B cell (primary cell): ENCODE measurements around the gene LCN10. TPM values are rescaled to one million over a fixed set of nuclear protein-coding genes. Genes with fewer than 3 reads are reported as not detected.

Experiments
- ATAC-seq: fragments of 200-7000 bp; cut with Tn5 transposase; one replicate; pipeline ENCODE4 v1.10.0; 2021; ENCODE audit warnings: low read depth, mild to moderate bottlenecking, moderate number of reproducible peaks, moderate library complexity
- CTCF ChIA-PET: fragments of 350-600 bp; sonication (Branson Sonifier 250); formaldehyde crosslinking; loops from one replicate; lab custom pipeline; 2021; ENCODE audit warnings: antibody characterized with exemption, inconsistent platforms; lab: Charles Lee
- POLR2A ChIA-PET: fragments of 350-600 bp; sonication (Branson Sonifier 250); formaldehyde crosslinking; loops from one replicate; lab custom pipeline; 2021; ENCODE audit warnings: antibody characterized with exemption; lab: Charles Lee
- DNase-seq: peaks from one replicate; pipeline ENCODE4 v3.0.0; 2013
- H2AFZ ChIP-seq: 2 replicates; pipeline ENCODE4 v1.6.1; 2012; ENCODE audit warnings: mild to moderate bottlenecking, low read depth, low read length; ENCODE audit not compliant: insufficient read depth, poor library complexity, severe bottlenecking
- H3K27ac ChIP-seq, 2 donors: 1 replicate in 1 of 2; 2 replicates in 1 of 2; pipeline ENCODE4 v1.5.1; 2012 to 2013; ENCODE audit warnings: low read length in 2 of 2, mild to moderate bottlenecking in 2 of 2, moderate library complexity in 1 of 2
- H3K27me3 ChIP-seq, 4 experiments: fragments of 200-600 bp in 1 of 4; sonication (generic) in 1 of 4; replicated peaks in 1 of 4; 1 replicate in 2 of 4; 2 replicates in 2 of 4; pipeline versions ENCODE4 v1.6.1 to v1.7.0; 2013 to 2016; ENCODE audit warnings: low read length in 3 of 4, mild to moderate bottlenecking in 2 of 4, mixed read lengths in 1 of 4, moderate library complexity in 1 of 4; ENCODE audit not compliant: insufficient read depth in 4 of 4, control insufficient read depth in 3 of 4; ENCODE audit errors: control extremely low read depth in 1 of 4
- H3K36me3 ChIP-seq, 2 experiments: replicated peaks in 1 of 2; 1 replicate in 1 of 2; 2 replicates in 1 of 2; pipeline versions ENCODE4 v1.6.1 to v1.7.1; 2013; ENCODE audit warnings: low read length in 1 of 2; ENCODE audit not compliant: insufficient read depth in 2 of 2, control insufficient read depth in 1 of 2; ENCODE audit errors: control extremely low read depth in 1 of 2, extremely low read depth in 1 of 2
- H3K4me1 ChIP-seq, 2 donors: fragments of 200-600 bp in 1 of 2; sonication (generic) in 1 of 2; 1 replicate in 1 of 2; 2 replicates in 1 of 2; pipeline versions ENCODE4 v1.5.1 to v1.6.1; 2013 to 2017; ENCODE audit warnings: low read length in 2 of 2; ENCODE audit not compliant: control insufficient read depth in 2 of 2, insufficient read depth in 2 of 2
- H3K4me2 ChIP-seq: replicated peaks from 2 replicates; pipeline ENCODE3; 2012; ENCODE audit warnings: mild to moderate bottlenecking, low read depth, low read length; ENCODE audit not compliant: poor library complexity, severe bottlenecking
- H3K4me3 ChIP-seq, 5 experiments: fragments of 200-600 bp in 1 of 5; sonication (generic) in 1 of 5; 1 replicate in 3 of 5; 2 replicates in 2 of 5; pipeline versions ENCODE4 v1.5.1 to v1.7.0; 2011 to 2016; ENCODE audit warnings: low read length in 4 of 5, mild to moderate bottlenecking in 4 of 5, low read depth in 2 of 5, control low read depth in 1 of 5, moderate library complexity in 1 of 5; ENCODE audit not compliant: insufficient read depth in 1 of 5; ENCODE audit errors: control extremely low read depth in 1 of 5, extremely low read depth in 1 of 5
- H3K79me2 ChIP-seq: fragments of 200-600 bp; sonication (generic); one replicate; pipeline ENCODE4 v1.6.0; 2016; ENCODE audit warnings: low read length; ENCODE audit not compliant: control insufficient read depth, insufficient read depth
- H3K9ac ChIP-seq: fragments of 200-600 bp; sonication (generic); 2 replicates; pipeline ENCODE4 v1.6.1; 2017; ENCODE audit warnings: mild to moderate bottlenecking, low read length, moderate library complexity
- H3K9me3 ChIP-seq, 3 donors: one replicate each; pipeline versions ENCODE4 v1.6.1 to v1.7.1; 2013; ENCODE audit warnings: low read length in 2 of 3; ENCODE audit not compliant: control insufficient read depth in 2 of 3, insufficient read depth in 1 of 3; ENCODE audit errors: control extremely low read depth in 1 of 3
- H4K20me1 ChIP-seq: 2 replicates; pipeline ENCODE4 v1.6.0; 2012; ENCODE audit warnings: mild to moderate bottlenecking, low read length; ENCODE audit not compliant: insufficient read depth, control insufficient read depth, poor library complexity, severe bottlenecking
- H3K27ac Mint-ChIP-seq: one replicate; pipeline ENCODE4 v1.8.0; 2021; ENCODE audit warnings: mixed read lengths
- H3K27me3 Mint-ChIP-seq: one replicate; pipeline ENCODE4 v1.8.0; 2021; ENCODE audit warnings: mixed read lengths
- H3K4me1 Mint-ChIP-seq: one replicate; pipeline ENCODE4 v1.8.0; 2021; ENCODE audit warnings: mixed read lengths
- H3K4me3 Mint-ChIP-seq: one replicate; pipeline ENCODE4 v1.8.0; 2021; ENCODE audit warnings: mixed read lengths
- H3K9me3 Mint-ChIP-seq: one replicate; pipeline ENCODE4 v1.8.0; 2022; ENCODE audit warnings: mixed read lengths; ENCODE audit not compliant: insufficient read depth
- EZH2 ChIP-seq: IDR thresholded peaks from 2 replicates; pipeline ENCODE4 v1.6.1; 2012; ENCODE audit warnings: borderline replicate concordance, low read depth, mild to moderate bottlenecking, moderate library complexity, low read length; ENCODE audit not compliant: insufficient read depth, poor library complexity, severe bottlenecking
- WGBS: methylation state at CpG from one replicate; pipeline ENCODE4 v1.1.5; 2013; ENCODE audit warnings: missing lambda C conversion rate; ENCODE audit not compliant: insufficient coverage; 5-methylcytosine and 5-hydroxymethylcytosine counted together
- intact Hi-C: fragments of 100-400 bp; cut with micrococcal nuclease; formaldehyde crosslinking; loops from one replicate; pipeline ENCODE4 v1.10.0; 2022
- polyA plus RNA-seq: library from polyadenylated mRNA; depleted of rRNA; stranded (reverse); fragments of >200 nt; gene quantifications from 2 replicates; pipeline ENCODE4 v1.2.3, GENCODE V29; 2012
- total RNA-seq, 2 donors: library from RNA; stranded (reverse); fragments of 120-200 nt in 1 of 2; gene quantifications; 1 replicate in 1 of 2; 2 replicates in 1 of 2; pipeline versions ENCODE4 v1.2.3 to v1.2.4, GENCODE V29; 2013 to 2022
- TF ChIP-seq, protein P1 (sequence below): fragments of 200-600 bp; IDR thresholded peaks from one replicate; pipeline ENCODE4 v1.8.0; 2022; ENCODE audit warnings: antibody characterized with exemption, mild to moderate bottlenecking

The LCN10 gene
- total and polyA plus RNA-seq, 2 donors (not counting 1 experiment from before 2014, with no cell fraction given), result 76.3 to 93.0 TPM

DNA sequence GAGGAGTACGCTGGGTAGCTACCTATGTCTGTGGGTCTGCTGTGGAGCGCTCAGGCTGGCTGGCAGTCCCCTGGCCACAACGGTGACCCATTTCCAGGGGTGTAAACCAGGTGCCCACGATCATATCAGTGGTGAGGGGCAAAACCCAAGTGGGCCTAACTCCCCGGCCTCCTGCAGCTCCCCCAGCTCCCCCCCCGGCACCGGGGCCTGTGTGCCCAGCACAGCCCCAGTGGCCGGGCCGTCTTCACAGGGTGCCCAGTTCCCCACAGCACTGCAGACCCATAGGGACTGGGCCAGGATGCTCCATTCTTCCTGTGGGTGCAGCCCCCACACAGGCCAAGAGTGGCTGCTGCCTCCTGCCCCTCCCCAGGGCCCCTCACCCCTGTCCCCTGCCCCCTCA lies 16.3 kb upstream of the LCN10 start:
- DNase-seq, result no peak
- H4K20me1 ChIP-seq, result no peaks in the 10 kb centered on the region
- H3K4me1 ChIP-seq, result peaks cover 56 to 85% of the 10 kb centered on the region in 2 donors
- TF ChIP-seq, protein P1, sequence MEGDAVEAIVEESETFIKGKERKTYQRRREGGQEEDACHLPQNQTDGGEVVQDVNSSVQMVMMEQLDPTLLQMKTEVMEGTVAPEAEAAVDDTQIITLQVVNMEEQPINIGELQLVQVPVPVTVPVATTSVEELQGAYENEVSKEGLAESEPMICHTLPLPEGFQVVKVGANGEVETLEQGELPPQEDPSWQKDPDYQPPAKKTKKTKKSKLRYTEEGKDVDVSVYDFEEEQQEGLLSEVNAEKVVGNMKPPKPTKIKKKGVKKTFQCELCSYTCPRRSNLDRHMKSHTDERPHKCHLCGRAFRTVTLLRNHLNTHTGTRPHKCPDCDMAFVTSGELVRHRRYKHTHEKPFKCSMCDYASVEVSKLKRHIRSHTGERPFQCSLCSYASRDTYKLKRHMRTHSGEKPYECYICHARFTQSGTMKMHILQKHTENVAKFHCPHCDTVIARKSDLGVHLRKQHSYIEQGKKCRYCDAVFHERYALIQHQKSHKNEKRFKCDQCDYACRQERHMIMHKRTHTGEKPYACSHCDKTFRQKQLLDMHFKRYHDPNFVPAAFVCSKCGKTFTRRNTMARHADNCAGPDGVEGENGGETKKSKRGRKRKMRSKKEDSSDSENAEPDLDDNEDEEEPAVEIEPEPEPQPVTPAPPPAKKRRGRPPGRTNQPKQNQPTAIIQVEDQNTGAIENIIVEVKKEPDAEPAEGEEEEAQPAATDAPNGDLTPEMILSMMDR, result no peak
- TF ChIP-seq EZH2, result no peak
- no peak for ATAC-seq
- peak overlapping the region; percentile 70 for H3K4me2 ChIP-seq
- H3K27me3 ChIP-seq, result peaks cover 0 to 3% (median 0%) of the 10 kb centered on the region in 4 experiments
- H3K4me3 Mint-ChIP-seq, result peak overlapping the region; percentile 81
- ChIA-PET CTCF (interaction anchor here (0.6 to 4.9 kb wide), 8 partner anchors 9 to 211 kb away, joined by 3 to 102 read pairs (median 8); partner anchors contain the start of gene LCN6), POLR2A (interaction anchor here (2.0 to 6.1 kb wide), 3 partner anchors 9 to 58 kb away, joined by 8 to 83 read pairs (median 39); partner anchors contain the start of gene LCN6)
- H3K9me3 Mint-ChIP-seq, result no peaks in the 10 kb centered on the region
- peaks cover 0 to 39% (median 3%) of the 10 kb centered on the region in 3 donors for H3K9me3 ChIP-seq
- no peak overlapping the region for H3K4me3 ChIP-seq
- intact Hi-C loops, result loop anchor here (2.0 to 10.0 kb wide), 3 partner anchors 16 to 214 kb away; partner anchors contain the start of genes LCN10 and NOTCH1
- no peaks in the 10 kb centered on the region for H3K27me3 Mint-ChIP-seq
- peaks cover 3% of the 10 kb centered on the region for H3K79me2 ChIP-seq
- peak overlapping the region; percentile 95 for H3K27ac Mint-ChIP-seq
- H3K4me1 Mint-ChIP-seq, result peaks cover 56% of the 10 kb centered on the region
- no peak overlapping the region for H3K9ac ChIP-seq
- H3K36me3 ChIP-seq, result no peaks in the 10 kb centered on the region
- H3K27ac ChIP-seq, result peak overlapping the region; percentile 50 to 80
- WGBS, result 81% methylated on average over 9 of the region's 9 CpGs
- H2AFZ ChIP-seq, result no peak overlapping the region

DNA sequence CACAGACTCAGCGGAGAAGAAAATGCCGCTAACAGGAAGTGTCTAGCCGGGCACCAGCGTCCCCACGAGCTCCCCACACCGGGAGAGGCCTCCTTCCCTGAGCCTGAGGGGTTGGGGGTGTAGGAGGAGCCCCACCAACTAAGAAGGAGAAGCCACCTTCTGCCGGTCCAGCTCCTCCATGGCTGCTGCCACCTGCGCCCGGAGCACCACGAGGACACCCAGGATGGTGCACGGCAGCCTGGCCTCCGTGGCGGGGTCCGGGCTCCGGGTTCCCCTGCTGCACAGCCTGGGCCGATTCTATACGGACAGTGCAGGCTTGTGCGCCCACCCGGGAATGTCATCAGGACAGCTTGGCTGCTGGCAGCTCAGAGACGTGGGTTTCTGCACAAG lies 15.0 kb upstream of the LCN10 start:
- TF ChIP-seq, protein P1, result no peak
- no peak for TF ChIP-seq EZH2
- POLR2A ChIA-PET, result interaction anchor here (0.9 to 6.1 kb wide), 9 partner anchors 8 to 56 kb away, joined by 3 to 83 read pairs (median 8); partner anchors contain the start of genes LCN10, LCN6 and TMEM141
- Histone ChIP-seq H3K36me3 (no peaks in the 10 kb centered on the region), H3K27me3 (no peaks in the 10 kb centered on the region), H3K4me2 (peak overlapping the region; percentile 70), H3K27ac (peak overlapping the region; percentile 50 to 80), H3K79me2 (peaks cover 3% of the 10 kb centered on the region), H4K20me1 (no peaks in the 10 kb centered on the region), H3K9me3 (peaks cover 0 to 52% (median 11%) of the 10 kb centered on the region in 3 donors), H3K4me3 (peak overlapping the region in 1 of 5 experiments; percentile 10), H3K9ac (peak overlapping the region; percentile 8), H2AFZ (no peak overlapping the region), H3K4me1 (peaks cover 61 to 82% of the 10 kb centered on the region in 2 donors)
- ATAC-seq (peak; percentile 8), DNase-seq (no peak)
- Mint-ChIP-seq H3K27me3 (no peaks in the 10 kb centered on the region), H3K9me3 (no peaks in the 10 kb centered on the region), H3K4me3 (peak overlapping the region; percentile 81), H3K27ac (peak overlapping the region; percentile 95), H3K4me1 (peaks cover 54% of the 10 kb centered on the region)
- 77% methylated on average over 18 of the region's 20 CpGs for WGBS
- intact Hi-C loops, result loop anchor here (1.0 to 10.0 kb wide), 5 partner anchors 7 to 213 kb away; partner anchors contain the start of genes LCN10 and NOTCH1
- CTCF ChIA-PET, result interaction anchor here (1.0 to 4.9 kb wide), 13 partner anchors 9 to 277 kb away, joined by 3 to 102 read pairs (median 6); partner anchors contain the start of genes LCN10 and LCN6
